Muscle of leg (tissue), 11 donors: ENCODE measurements around the gene EMSY. TPM values are rescaled to one million over a fixed set of nuclear protein-coding genes. Genes with fewer than 3 reads are reported as not detected.
"Not testable (repeated sequence)": the region's sequence is repeated elsewhere in the genome, so short reads cannot be mapped to it uniquely, and the experiment has no call there.

Experiments used
- DNase-seq: peaks from one replicate; pipeline ENCODE4 v3.0.0; 2013
- H3K27ac ChIP-seq: one replicate; pipeline ENCODE4 v1.5.1; 2013; ENCODE audit warnings: mild to moderate bottlenecking, low read length, control low read depth
- H3K27me3 ChIP-seq: one replicate; pipeline ENCODE4 v1.6.1; 2013; ENCODE audit warnings: low read length; ENCODE audit not compliant: control insufficient read depth, insufficient read depth
- H3K36me3 ChIP-seq: one replicate; pipeline ENCODE4 v1.6.1; 2013; ENCODE audit warnings: low read length; ENCODE audit not compliant: control insufficient read depth, insufficient read depth
- H3K4me1 ChIP-seq: one replicate; pipeline ENCODE4 v1.6.1; 2013; ENCODE audit warnings: low read length; ENCODE audit not compliant: control insufficient read depth, insufficient read depth
- H3K4me3 ChIP-seq: one replicate; pipeline ENCODE4 v1.5.1; 2013; ENCODE audit warnings: low read length, control low read depth
- H3K9me3 ChIP-seq: replicated peaks from 2 replicates; pipeline ENCODE4 v1.6.1; 2013; ENCODE audit warnings: low read depth, low read length; ENCODE audit not compliant: control insufficient read depth
- WGBS: methylation state at CpG from one replicate; pipeline ENCODE4 v1.1.5; 2013; ENCODE audit warnings: missing lambda C conversion rate; ENCODE audit not compliant: insufficient coverage; 5-methylcytosine and 5-hydroxymethylcytosine counted together
- polyA plus RNA-seq, 8 donors: library from polyadenylated mRNA; unstranded; fragments of 120-200 nt; gene quantifications; one replicate each; pipeline versions ENCODE4 v1.2.1 to v1.2.3, GENCODE V29; 2013; ENCODE audit warnings: inconsistent platforms in 1 of 8, low replicate concordance in 1 of 8; ENCODE audit not compliant: insufficient read length in 8 of 8, insufficient read depth in 1 of 8
- total RNA-seq: library from RNA; stranded (reverse); fragments of 120-200 nt; gene quantifications from one replicate; pipeline ENCODE4 v1.2.4, GENCODE V29; 2013

Gene EMSY
- total and polyA plus RNA-seq, 9 donors: 12.5 to 16.7 (median 13.6) TPM

DNA sequence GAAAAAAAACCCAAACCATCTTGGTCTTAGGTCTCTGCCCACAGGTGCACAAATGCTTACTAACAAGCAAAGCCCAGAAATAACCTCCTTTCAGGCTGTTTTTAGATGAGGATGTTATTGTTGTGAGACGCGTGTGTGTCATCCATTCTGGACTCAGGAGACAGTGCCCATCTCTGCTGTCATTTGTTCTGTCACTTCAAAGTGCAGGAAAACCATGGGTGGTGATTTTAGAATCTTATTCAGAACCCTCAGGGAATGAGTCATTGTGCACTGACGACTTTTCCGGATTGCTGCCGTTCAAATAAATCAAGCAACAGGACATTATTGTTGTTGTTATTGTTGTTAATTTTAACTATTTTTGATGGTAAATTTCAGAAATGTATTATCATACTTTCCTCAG is 115.4 kb downstream of the EMSY start:
- Histone ChIP-seq H3K36me3 (no peaks in the 10 kb centered on the region), H3K9me3 (no peaks in the 10 kb centered on the region), H3K27ac (no peak overlapping the region), H3K4me3 (no peak overlapping the region), H3K27me3 (no peaks in the 10 kb centered on the region), H3K4me1 (peaks cover 10% of the 10 kb centered on the region)
- no peak for DNase-seq
- WGBS: 49% methylated on average over 4 of the region's 5 CpGs

GRCh38 chr11:76561245-76561644 is 116.4 kb downstream of the EMSY start:
- Histone ChIP-seq H3K27me3 (no peaks in the 10 kb centered on the region), H3K4me3 (no peak overlapping the region), H3K36me3 (no peaks in the 10 kb centered on the region), H3K27ac (no peak overlapping the region), H3K9me3 (no peaks in the 10 kb centered on the region), H3K4me1 (peaks cover 10% of the 10 kb centered on the region)
- WGBS: 79% methylated on average over 2 of the region's 8 CpGs
- peak; percentile 7 for DNase-seq

GRCh38 chr11:76562541-76562940 is 117.7 kb downstream of the EMSY start:
- Histone ChIP-seq H3K27me3 (no peaks in the 10 kb centered on the region), H3K27ac (no peak overlapping the region), H3K4me3 (no peak overlapping the region), H3K9me3 (no peaks in the 10 kb centered on the region), H3K4me1 (peaks cover 10% of the 10 kb centered on the region), H3K36me3 (no peaks in the 10 kb centered on the region)
- DNase-seq: no peak
- 89% methylated on average over 1 of the region's 3 CpGs for WGBS

- Histone ChIP-seq H3K36me3 (no peaks in the 10 kb centered on the region), H3K27me3 (no peaks in the 10 kb centered on the region), H3K4me3 (no peak overlapping the region), H3K9me3 (no peaks in the 10 kb centered on the region), H3K27ac (no peak overlapping the region), H3K4me1 (peaks cover 10% of the 10 kb centered on the region)
- DNase-seq: peak; percentile 50
- WGBS: no CpG with 5 or more reads among the region's 3 CpGs
These were observed 119.5 kb downstream of the EMSY start for GRCh38 chr11:76564364-76564763.

DNA sequence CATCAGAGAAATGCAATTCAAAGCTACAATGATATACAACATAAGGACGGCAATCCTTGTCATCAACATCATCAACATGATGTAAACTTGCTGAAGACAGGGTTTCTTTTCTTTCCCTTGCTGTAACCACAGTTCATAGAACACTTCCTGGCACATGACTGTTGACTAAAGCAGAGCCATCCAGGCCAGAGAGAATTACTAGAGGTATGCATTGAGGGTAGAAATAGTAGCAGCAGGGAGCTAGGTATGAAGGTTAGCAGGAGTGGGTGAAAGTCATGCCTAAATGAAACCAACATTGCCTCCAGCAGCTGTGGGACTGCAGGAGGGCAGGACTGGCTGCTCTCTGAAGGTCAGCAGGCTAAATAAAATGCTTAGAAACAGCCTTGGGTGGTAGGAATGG is 122.0 kb downstream of the EMSY start:
- no CpG with 5 or more reads among the region's 1 CpG for WGBS
- Histone ChIP-seq H3K27ac (no peak overlapping the region), H3K9me3 (no peaks in the 10 kb centered on the region), H3K4me1 (no peaks in the 10 kb centered on the region), H3K36me3 (no peaks in the 10 kb centered on the region), H3K27me3 (no peaks in the 10 kb centered on the region), H3K4me3 (no peak overlapping the region)
- DNase-seq: no peak

- Histone ChIP-seq H3K4me3 (no peak overlapping the region), H3K36me3 (no peaks in the 10 kb centered on the region), H3K9me3 (no peaks in the 10 kb centered on the region), H3K27me3 (no peaks in the 10 kb centered on the region), H3K4me1 (no peaks in the 10 kb centered on the region), H3K27ac (no peak overlapping the region)
- WGBS: 91% methylated on average over 2 of the region's 3 CpGs
- DNase-seq: no peak
These were observed 122.4 kb downstream of the EMSY start for GRCh38 chr11:76567261-76567660.

DNA sequence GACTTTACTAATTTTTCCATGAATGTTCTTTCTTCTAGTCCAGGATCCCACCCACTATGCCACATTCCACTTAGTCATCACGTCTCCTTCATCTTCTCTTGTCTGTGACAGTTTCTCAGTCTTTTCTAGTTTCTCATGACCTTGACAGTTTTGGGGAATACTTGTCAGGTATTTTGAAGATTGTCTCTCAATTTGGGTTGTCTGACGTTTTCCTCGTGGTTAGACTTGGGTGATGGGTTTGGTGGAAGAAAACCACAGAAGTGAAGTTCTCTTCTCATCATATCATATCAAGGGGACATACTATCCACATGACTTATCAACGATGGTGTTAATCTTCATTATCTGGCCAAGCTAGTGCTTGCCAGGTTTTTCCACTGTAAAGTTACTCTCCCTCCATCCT is 123.3 kb downstream of the EMSY start:
- H3K4me3 ChIP-seq: no peak overlapping the region
- no peak for DNase-seq
- WGBS: no CpG with 5 or more reads among the region's 4 CpGs
- no peak overlapping the region for H3K27ac ChIP-seq
- no peaks in the 10 kb centered on the region for H3K9me3 ChIP-seq
- no peaks in the 10 kb centered on the region for H3K36me3 ChIP-seq
- H3K4me1 ChIP-seq: no peaks in the 10 kb centered on the region
- H3K27me3 ChIP-seq: no peaks in the 10 kb centered on the region

GRCh38 chr11:76568621-76569020 is 123.8 kb downstream of the EMSY start:
- Histone ChIP-seq H3K36me3 (no peaks in the 10 kb centered on the region), H3K4me3 (no peak overlapping the region), H3K27me3 (no peaks in the 10 kb centered on the region), H3K4me1 (no peaks in the 10 kb centered on the region), H3K9me3 (no peaks in the 10 kb centered on the region), H3K27ac (no peak overlapping the region)
- no CpG with 5 or more reads among the region's 1 CpG for WGBS
- no peak for DNase-seq

DNA sequence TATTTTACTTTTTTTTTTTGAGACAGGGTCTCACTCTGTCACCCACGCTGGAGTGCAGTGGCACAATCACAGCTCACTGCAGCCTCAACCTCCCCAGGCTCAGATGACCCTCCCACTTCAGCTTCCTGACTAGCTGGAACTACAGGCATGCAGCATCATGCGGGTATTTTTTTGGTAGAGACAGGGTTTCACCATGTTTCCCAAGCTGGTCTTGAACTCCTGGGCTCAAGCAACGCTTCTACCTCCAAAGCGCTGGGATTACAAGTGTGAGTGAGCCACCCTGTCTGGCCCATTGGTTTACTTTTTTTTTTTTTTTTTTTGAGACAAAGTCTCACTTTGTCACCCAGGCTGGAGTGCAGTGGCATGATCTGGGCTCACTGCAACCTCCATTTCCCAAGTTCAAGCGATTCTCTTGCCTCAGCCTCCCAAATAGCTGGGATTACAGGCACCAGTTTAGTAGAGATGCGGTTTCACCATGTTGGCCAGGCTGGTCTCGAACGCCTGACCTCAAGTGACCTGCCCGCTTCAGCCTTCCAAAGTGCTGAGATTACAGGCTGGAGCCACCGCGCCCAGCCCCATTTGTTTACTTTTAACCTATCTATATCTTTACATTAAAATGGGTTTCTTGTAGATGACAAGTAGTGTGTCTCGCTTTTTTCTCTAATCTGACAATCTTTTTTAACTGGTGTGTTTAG is 127.5 kb downstream of the EMSY start:
- H3K9me3 ChIP-seq, H3K36me3 ChIP-seq, H3K27me3 ChIP-seq, H3K4me3 ChIP-seq, H3K4me1 ChIP-seq, DNase-seq, H3K27ac ChIP-seq: not testable (repeated sequence)
- WGBS: 95% methylated on average over 6 of the region's 12 CpGs

GRCh38 chr11:76574406-76574805 is 129.6 kb downstream of the EMSY start:
- H3K36me3 ChIP-seq: no peaks in the 10 kb centered on the region
- 71% methylated on average over 1 of the region's 2 CpGs for WGBS
- H3K9me3 ChIP-seq: no peaks in the 10 kb centered on the region
- H3K4me3 ChIP-seq: no peak overlapping the region
- no peaks in the 10 kb centered on the region for H3K27me3 ChIP-seq
- no peak for DNase-seq
- H3K27ac ChIP-seq: no peak overlapping the region
- H3K4me1 ChIP-seq: peaks cover 24% of the 10 kb centered on the region

- H3K4me3 ChIP-seq: no peak overlapping the region
- WGBS: 29% methylated on average over 1 of the region's 1 CpG
- no peaks in the 10 kb centered on the region for H3K36me3 ChIP-seq
- no peak overlapping the region for H3K27ac ChIP-seq
- peaks cover 29% of the 10 kb centered on the region for H3K4me1 ChIP-seq
- no peak for DNase-seq
- H3K27me3 ChIP-seq: no peaks in the 10 kb centered on the region
- no peaks in the 10 kb centered on the region for H3K9me3 ChIP-seq
These were observed 130.1 kb downstream of the EMSY start for GRCh38 chr11:76574879-76575278.
